Stomach (tissue), 4 donors: Measurements from ENCODE around the gene DCAF11.

Source experiments
- CTCF ChIP-seq, 7 experiments: fragments of 450-650 bp in 4 of 7; fragments of 200-600 bp in 3 of 7; sonication (generic) in 3 of 7; IDR thresholded peaks; one replicate each; pipeline ENCODE4 v1.5.1; 2016 to 2019; ENCODE audit warnings: antibody characterized with exemption in 7 of 7, control low read depth in 2 of 7, mild to moderate bottlenecking in 1 of 7
- POLR2A ChIP-seq, 4 donors: fragments of 450-650 bp; IDR thresholded peaks; one replicate each; pipeline ENCODE4 v1.6.1; 2016; ENCODE audit warnings: antibody characterized with exemption in 4 of 4, control low read depth in 2 of 4, mild to moderate bottlenecking in 1 of 4, moderate library complexity in 1 of 4

GRCh38 chr14:24162093-24162492, 47.5 kb downstream of the DCAF11 start:
- no peak for TF ChIP-seq POLR2A (IDR thresholded peaks at IDR 0.05)
- no peak for TF ChIP-seq CTCF (IDR thresholded peaks at IDR 0.05)
